GM12878 (cell line): Measurements from ENCODE around the gene HIP1. TPM values are rescaled to one million over a fixed set of nuclear protein-coding genes. Genes with fewer than 3 reads are reported as not detected.

Experiments
- ASH2L ChIP-seq: fragments of 300-600, 200-600 bp; sonication (generic); IDR thresholded peaks from 2 replicates; pipeline ENCODE4 v1.6.1; 2017; ENCODE audit warnings: low read depth, mild to moderate bottlenecking, borderline replicate concordance
- ATF7 ChIP-seq: fragments of 450-650 bp; IDR thresholded peaks from 2 replicates; pipeline ENCODE4 v1.6.1; 2016; ENCODE audit warnings: low read depth, mild to moderate bottlenecking
- BCL11A ChIP-seq: IDR thresholded peaks from 2 replicates; pipeline ENCODE4 v1.6.1; 2011; ENCODE audit warnings: low read depth, low read length
- CBX3 ChIP-seq: fragments of 200-600 bp; sonication (generic); IDR thresholded peaks from 2 replicates; pipeline ENCODE4 v1.6.1; 2016; ENCODE audit warnings: low read depth, borderline replicate concordance
- CBX5 ChIP-seq: sonication (generic); IDR thresholded peaks from 2 replicates; pipeline ENCODE4 v1.6.1; 2016; ENCODE audit warnings: low read depth, moderate library complexity, mild to moderate bottlenecking, inconsistent platforms
- EED ChIP-seq: sonication (generic); IDR thresholded peaks from 2 replicates; pipeline ENCODE4 v1.6.1; 2016; ENCODE audit warnings: antibody characterized with exemption, low read depth
- HDAC2 ChIP-seq: fragments of 200-600 bp; sonication (generic); IDR thresholded peaks from 2 replicates; pipeline ENCODE4 v1.6.1; 2017
- HSF1 ChIP-seq: fragments of 150-350 bp; IDR thresholded peaks from 2 replicates; pipeline ENCODE4 v1.6.1; 2014; ENCODE audit warnings: mild to moderate bottlenecking, low read depth, low read length
- IKZF2 ChIP-seq, 2 experiments: fragments of 450-650 bp; IDR thresholded peaks; 2 replicates each; pipeline ENCODE4 v1.6.1; 2017; ENCODE audit warnings: mild to moderate bottlenecking in 2 of 2, moderate library complexity in 2 of 2
- MTA3 ChIP-seq: IDR thresholded peaks from 2 replicates; pipeline ENCODE4 v1.6.1; 2012; ENCODE audit warnings: low read length, inconsistent platforms, borderline replicate concordance
- MYB ChIP-seq: fragments of 150-350 bp; IDR thresholded peaks from 2 replicates; pipeline ENCODE4 v1.6.1; 2014; ENCODE audit warnings: mild to moderate bottlenecking, low read depth, low read length, borderline replicate concordance
- NBN ChIP-seq: fragments of 450-650 bp; IDR thresholded peaks from 2 replicates; pipeline ENCODE4 v1.6.1; 2016
- NFYA ChIP-seq: IDR thresholded peaks from 2 replicates; pipeline ENCODE4 v1.6.1; 2011; ENCODE audit warnings: low read depth, mild to moderate bottlenecking, low read length, improper control_type of control experiment, borderline replicate concordance
- NRF1 ChIP-seq: conservative IDR thresholded peaks from 2 replicates; pipeline ENCODE4 v1.6.1; 2011; ENCODE audit warnings: mild to moderate bottlenecking, low read depth, low read length, improper control_type of control experiment
- RAD21 ChIP-seq: IDR thresholded peaks from 2 replicates; pipeline ENCODE4 v1.6.1; 2011; ENCODE audit warnings: mild to moderate bottlenecking, low read depth, low read length, moderate library complexity; ENCODE audit not compliant: insufficient read depth
- RAD51 ChIP-seq: fragments of 450-650 bp; IDR thresholded peaks from 2 replicates; pipeline ENCODE4 v1.6.1; 2016; ENCODE audit warnings: moderate library complexity, mild to moderate bottlenecking, inconsistent platforms
- RBBP5 ChIP-seq: fragments of 200-600 bp; sonication (generic); conservative IDR thresholded peaks from 2 replicates; pipeline ENCODE4 v1.6.1; 2016
- SIN3A ChIP-seq: IDR thresholded peaks from 2 replicates; pipeline ENCODE4 v1.6.1; 2012; ENCODE audit warnings: low read depth, low read length, improper control_type of control experiment
- SUPT20H ChIP-seq: IDR thresholded peaks from 2 replicates; pipeline ENCODE4 v1.6.1; 2011; ENCODE audit warnings: low read depth, mild to moderate bottlenecking, low read length, moderate library complexity, borderline replicate concordance; ENCODE audit not compliant: control insufficient read depth
- polyA plus RNA-seq, 11 experiments: library from polyadenylated mRNA; depleted of rRNA in 4 of 11; unstranded in 6 of 11; stranded (reverse) in 5 of 11; fragments of >200 nt; fragmentation: Nextera tagmentation in 4 of 11; fragmentation: Illumina TruSeq in 1 of 11; extraction: Ambion mirVana in 4 of 11; extraction: Trizol in 1 of 11; gene quantifications; 1 replicate in 1 of 11; 2 replicates in 10 of 11; pipeline versions ENCODE4 v1.2.1 to v1.2.3, GENCODE V29; 2011 to 2016; ENCODE audit warnings: inconsistent platforms in 2 of 11, missing spikeins in 2 of 11, low read depth in 1 of 11
- total RNA-seq, 4 experiments: library from RNA; depleted of rRNA in 3 of 4; stranded (reverse); fragments of >200 nt in 3 of 4; fragmentation: Illumina TruSeq in 1 of 4; extraction: Trizol in 1 of 4; gene quantifications; 2 replicates each; pipeline versions ENCODE4 v1.2.1 to v1.2.3, GENCODE V29; 2013 to 2021
- TF ChIP-seq, protein P1 (sequence below), 3 experiments: IDR thresholded peaks in 2 of 3; conservative IDR thresholded peaks in 1 of 3; 2 replicates each; pipeline ENCODE4 v1.5.1; 2011; ENCODE audit warnings: low read depth in 3 of 3, low read length in 3 of 3, mild to moderate bottlenecking in 3 of 3, control low read depth in 2 of 3, moderate library complexity in 2 of 3, inconsistent platforms in 1 of 3, mixed read lengths in 1 of 3; ENCODE audit not compliant: control insufficient read depth in 2 of 3, insufficient read depth in 1 of 3; ENCODE audit errors: extremely low read depth in 1 of 3
- TF ChIP-seq, protein P2 (sequence below): fragments of 450-650 bp; formaldehyde crosslinking; IDR thresholded peaks from 2 replicates; pipeline ENCODE4 v1.4.0; 2022; ENCODE audit warnings: mild to moderate bottlenecking, moderate library complexity
- TF ChIP-seq, protein P3 (sequence below): fragments of 450-650 bp; IDR thresholded peaks from 2 replicates; pipeline ENCODE4 v1.6.1; 2017; ENCODE audit warnings: borderline replicate concordance

The HIP1 gene
- total and polyA plus RNA-seq, 10 of the 15 experiments (the other 5 are each of a cell fraction or from before 2014, with no cell fraction given) = 1.2 to 9.7 (median 3.2) TPM

DNA sequence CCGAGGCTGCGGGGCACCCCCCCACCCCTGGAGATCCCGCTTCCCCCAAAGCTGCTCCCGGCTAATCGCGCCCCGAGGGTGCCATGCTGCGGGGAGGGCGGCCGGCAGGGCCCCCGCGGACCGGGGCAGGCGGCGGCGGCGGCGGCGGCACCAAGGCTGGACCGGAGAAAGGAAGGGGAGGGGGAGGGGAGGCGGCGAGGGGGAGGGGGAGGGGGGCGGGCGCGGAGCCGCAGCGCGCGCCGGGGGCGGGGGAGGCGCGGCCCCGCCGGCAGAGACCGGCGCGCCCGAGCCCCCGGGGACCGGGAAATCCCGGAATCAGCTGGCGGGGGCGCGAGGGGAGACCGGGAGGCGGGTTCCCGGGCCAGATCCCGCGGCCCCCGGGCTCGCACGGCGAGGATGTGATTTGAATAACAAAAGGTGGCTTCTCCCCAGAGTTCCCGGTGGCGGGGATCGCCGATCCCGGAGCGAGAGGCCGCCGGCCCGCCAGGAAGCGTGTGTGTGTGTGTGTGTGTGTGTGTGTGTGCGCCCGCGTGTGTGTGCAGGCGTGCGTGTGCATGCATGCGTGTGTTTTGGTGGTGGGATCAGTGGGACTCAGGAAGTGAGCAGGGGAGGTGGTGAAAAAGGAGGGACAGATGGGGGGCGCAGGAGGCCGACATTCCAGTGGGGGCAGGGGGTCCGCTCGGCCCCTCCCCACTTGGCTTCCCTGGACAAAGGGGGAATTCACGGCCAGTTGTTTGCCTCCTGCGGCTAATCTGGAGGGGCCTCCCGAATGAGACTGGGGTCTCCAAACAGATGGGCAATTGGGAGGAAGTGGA lies 99.5 kb downstream of the HIP1 start (continued):
- TF ChIP-seq, protein P1, sequence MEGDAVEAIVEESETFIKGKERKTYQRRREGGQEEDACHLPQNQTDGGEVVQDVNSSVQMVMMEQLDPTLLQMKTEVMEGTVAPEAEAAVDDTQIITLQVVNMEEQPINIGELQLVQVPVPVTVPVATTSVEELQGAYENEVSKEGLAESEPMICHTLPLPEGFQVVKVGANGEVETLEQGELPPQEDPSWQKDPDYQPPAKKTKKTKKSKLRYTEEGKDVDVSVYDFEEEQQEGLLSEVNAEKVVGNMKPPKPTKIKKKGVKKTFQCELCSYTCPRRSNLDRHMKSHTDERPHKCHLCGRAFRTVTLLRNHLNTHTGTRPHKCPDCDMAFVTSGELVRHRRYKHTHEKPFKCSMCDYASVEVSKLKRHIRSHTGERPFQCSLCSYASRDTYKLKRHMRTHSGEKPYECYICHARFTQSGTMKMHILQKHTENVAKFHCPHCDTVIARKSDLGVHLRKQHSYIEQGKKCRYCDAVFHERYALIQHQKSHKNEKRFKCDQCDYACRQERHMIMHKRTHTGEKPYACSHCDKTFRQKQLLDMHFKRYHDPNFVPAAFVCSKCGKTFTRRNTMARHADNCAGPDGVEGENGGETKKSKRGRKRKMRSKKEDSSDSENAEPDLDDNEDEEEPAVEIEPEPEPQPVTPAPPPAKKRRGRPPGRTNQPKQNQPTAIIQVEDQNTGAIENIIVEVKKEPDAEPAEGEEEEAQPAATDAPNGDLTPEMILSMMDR (IDR thresholded peaks at IDR 0.05 in 2 of 3, conservative IDR thresholded peaks at IDR 0.05 in 1 of 3; ENCODE audit: control insufficient read depth in 2 of 3, extremely low read depth in 1 of 3, insufficient read depth in 1 of 3, low read depth in 3 of 3, low read length in 3 of 3) = no peak
- TF ChIP-seq ASH2L (no peak), IKZF2 (IDR thresholded peaks at IDR 0.05) (peak; percentile 83 to 87), RAD51 (no peak), CBX5 (no peak), HDAC2 (no peak), NRF1 (no peak), SUPT20H (no peak), MTA3 (no peak), HSF1 (no peak), NBN (peak; percentile 63; the same call in 1 of the 2 replicates), SIN3A (0 out of 2 replicates have a peak, but pooled peaks have one; percentile 17), CBX3 (no peak), ATF7 (no peak), MYB (no peak), BCL11A (no peak), RAD21 (no peak), EED (peak; percentile 52; the same call in 1 of the 2 replicates), NFYA (no peak), RBBP5 (no peak)
- TF ChIP-seq, protein P2, sequence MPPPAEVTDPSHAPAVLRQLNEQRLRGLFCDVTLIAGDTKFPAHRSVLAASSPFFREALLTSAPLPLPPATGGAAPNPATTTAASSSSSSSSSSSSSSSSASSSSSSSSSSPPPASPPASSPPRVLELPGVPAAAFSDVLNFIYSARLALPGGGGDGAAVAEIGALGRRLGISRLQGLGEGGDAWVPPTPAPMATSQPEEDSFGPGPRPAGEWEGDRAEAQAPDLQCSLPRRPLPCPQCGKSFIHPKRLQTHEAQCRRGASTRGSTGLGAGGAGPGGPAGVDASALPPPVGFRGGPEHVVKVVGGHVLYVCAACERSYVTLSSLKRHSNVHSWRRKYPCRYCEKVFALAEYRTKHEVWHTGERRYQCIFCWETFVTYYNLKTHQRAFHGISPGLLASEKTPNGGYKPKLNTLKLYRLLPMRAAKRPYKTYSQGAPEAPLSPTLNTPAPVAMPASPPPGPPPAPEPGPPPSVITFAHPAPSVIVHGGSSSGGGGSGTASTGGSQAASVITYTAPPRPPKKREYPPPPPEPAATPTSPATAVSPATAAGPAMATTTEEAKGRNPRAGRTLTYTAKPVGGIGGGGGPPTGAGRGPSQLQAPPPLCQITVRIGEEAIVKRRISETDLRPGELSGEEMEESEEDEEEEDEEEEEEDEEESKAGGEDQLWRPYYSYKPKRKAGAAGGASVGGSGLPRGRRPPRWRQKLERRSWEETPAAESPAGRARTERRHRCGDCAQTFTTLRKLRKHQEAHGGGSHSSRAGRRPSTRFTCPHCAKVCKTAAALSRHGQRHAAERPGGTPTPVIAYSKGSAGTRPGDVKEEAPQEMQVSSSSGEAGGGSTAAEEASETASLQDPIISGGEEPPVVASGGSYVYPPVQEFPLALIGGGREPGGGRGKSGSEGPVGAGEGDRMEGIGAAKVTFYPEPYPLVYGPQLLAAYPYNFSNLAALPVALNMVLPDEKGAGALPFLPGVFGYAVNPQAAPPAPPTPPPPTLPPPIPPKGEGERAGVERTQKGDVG = no peak
- TF ChIP-seq, protein P3, sequence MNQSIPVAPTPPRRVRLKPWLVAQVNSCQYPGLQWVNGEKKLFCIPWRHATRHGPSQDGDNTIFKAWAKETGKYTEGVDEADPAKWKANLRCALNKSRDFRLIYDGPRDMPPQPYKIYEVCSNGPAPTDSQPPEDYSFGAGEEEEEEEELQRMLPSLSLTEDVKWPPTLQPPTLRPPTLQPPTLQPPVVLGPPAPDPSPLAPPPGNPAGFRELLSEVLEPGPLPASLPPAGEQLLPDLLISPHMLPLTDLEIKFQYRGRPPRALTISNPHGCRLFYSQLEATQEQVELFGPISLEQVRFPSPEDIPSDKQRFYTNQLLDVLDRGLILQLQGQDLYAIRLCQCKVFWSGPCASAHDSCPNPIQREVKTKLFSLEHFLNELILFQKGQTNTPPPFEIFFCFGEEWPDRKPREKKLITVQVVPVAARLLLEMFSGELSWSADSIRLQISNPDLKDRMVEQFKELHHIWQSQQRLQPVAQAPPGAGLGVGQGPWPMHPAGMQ = 0 out of 2 replicates have a peak, but pooled peaks have one; percentile 39
